ENCODE data around the gene PHETA1. TPM values are rescaled to one million over a fixed set of nuclear protein-coding genes. Genes with fewer than 3 reads are reported as not detected.

Gene PHETA1
- total and polyA plus RNA-seq, 2 donors (not counting 1 experiment from before 2014, with no cell fraction given), result 7.4 to 9.4 TPM

DNA sequence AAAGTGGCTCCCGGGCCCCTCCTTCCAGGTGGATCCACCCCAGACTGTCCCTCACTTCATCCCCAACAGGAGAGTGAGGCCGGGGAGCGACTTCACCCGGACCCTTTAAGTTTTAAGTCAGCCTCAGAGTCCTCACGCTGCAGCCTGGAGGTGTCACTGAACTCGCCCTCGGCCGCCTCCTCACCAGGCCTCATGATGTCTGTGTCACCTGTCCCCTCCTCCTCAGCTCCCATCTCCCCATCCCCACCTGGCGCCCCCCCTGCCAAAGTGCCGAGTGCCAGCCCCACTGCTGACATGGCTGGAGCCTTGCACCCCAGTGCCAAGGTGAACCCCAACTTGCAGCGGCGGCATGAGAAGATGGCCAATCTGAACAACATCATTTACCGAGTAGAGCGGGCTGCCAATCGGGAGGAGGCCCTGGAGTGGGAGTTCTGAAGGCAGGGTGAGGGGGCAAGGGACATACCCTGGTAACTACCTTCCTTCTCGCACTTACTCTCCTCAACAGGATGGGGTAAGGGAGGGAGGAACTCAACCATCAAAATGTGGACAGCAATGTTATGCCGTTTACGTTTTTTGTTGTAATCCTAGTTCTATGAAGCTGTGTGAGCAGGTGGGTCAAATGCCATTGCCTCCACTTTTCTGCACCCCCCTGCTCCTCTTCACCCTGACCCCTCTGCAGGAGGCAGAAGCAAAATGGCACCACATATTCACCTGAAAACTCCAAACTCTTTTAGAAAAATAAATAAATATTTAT lies 20.8 kb downstream of the PHETA1 start:
- no peaks in the 10 kb centered on the region for H3K79me2 ChIP-seq (ENCODE audit: control insufficient read depth, insufficient read depth, low read length)
- H3K9me3 Mint-ChIP-seq (ENCODE audit: insufficient read depth), result peaks cover 2% of the 10 kb centered on the region
- ChIA-PET POLR2A (no interaction called here), CTCF (interaction anchor here (0.6 to 0.9 kb wide), 2 partner anchors 49 to 225 kb away, joined by 3 to 4 read pairs; no protein-coding TSS in a partner anchor)
- H3K27ac ChIP-seq (ENCODE audit: low read length in 2 of 2), result no peak overlapping the region
- no peak overlapping the region for H3K4me3 ChIP-seq (ENCODE audit: control extremely low read depth in 1 of 5, extremely low read depth in 1 of 5, insufficient read depth in 1 of 5, low read depth in 2 of 5, low read length in 4 of 5)
- H3K27me3 Mint-ChIP-seq, result no peaks in the 10 kb centered on the region
- peaks cover 4% of the 10 kb centered on the region for H3K4me1 Mint-ChIP-seq
- no peak for ATAC-seq (ENCODE audit: low read depth)
- no peaks in the 10 kb centered on the region for H3K27me3 ChIP-seq (replicated peaks in 1 of 4; ENCODE audit: control extremely low read depth in 1 of 4, control insufficient read depth in 3 of 4, insufficient read depth in 4 of 4, low read length in 3 of 4)
- no peak overlapping the region for H2AFZ ChIP-seq (ENCODE audit: insufficient read depth, low read depth, low read length, poor library complexity, severe bottlenecking)
- TF ChIP-seq, protein P1, sequence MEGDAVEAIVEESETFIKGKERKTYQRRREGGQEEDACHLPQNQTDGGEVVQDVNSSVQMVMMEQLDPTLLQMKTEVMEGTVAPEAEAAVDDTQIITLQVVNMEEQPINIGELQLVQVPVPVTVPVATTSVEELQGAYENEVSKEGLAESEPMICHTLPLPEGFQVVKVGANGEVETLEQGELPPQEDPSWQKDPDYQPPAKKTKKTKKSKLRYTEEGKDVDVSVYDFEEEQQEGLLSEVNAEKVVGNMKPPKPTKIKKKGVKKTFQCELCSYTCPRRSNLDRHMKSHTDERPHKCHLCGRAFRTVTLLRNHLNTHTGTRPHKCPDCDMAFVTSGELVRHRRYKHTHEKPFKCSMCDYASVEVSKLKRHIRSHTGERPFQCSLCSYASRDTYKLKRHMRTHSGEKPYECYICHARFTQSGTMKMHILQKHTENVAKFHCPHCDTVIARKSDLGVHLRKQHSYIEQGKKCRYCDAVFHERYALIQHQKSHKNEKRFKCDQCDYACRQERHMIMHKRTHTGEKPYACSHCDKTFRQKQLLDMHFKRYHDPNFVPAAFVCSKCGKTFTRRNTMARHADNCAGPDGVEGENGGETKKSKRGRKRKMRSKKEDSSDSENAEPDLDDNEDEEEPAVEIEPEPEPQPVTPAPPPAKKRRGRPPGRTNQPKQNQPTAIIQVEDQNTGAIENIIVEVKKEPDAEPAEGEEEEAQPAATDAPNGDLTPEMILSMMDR (IDR thresholded peaks at IDR 0.05), result no peak
- no peak for TF ChIP-seq EZH2 (IDR thresholded peaks at IDR 0.05; ENCODE audit: borderline replicate concordance, insufficient read depth, low read depth, low read length, poor library complexity, severe bottlenecking)
- no peaks in the 10 kb centered on the region for H3K4me1 ChIP-seq (ENCODE audit: control insufficient read depth in 2 of 2, insufficient read depth in 2 of 2, low read length in 2 of 2)
- no peaks in the 10 kb centered on the region for H3K36me3 ChIP-seq (replicated peaks in 1 of 2; ENCODE audit: control extremely low read depth in 1 of 2, control insufficient read depth in 1 of 2, extremely low read depth in 1 of 2, insufficient read depth in 2 of 2, low read length in 1 of 2)
- DNase-seq, result no peak
- H3K27ac Mint-ChIP-seq, result no peak overlapping the region
- WGBS (ENCODE audit: insufficient coverage), result 96% methylated on average over 13 of the region's 18 CpGs
- H3K4me3 Mint-ChIP-seq, result no peak overlapping the region
- no peaks in the 10 kb centered on the region for H4K20me1 ChIP-seq (ENCODE audit: control insufficient read depth, insufficient read depth, low read length, poor library complexity, severe bottlenecking)
- H3K9me3 ChIP-seq (ENCODE audit: control extremely low read depth in 1 of 3, control insufficient read depth in 2 of 3, insufficient read depth in 1 of 3, low read length in 2 of 3), result peaks cover 0 to 22% (median 11%) of the 10 kb centered on the region in 3 donors
- intact Hi-C loops (cut with micrococcal nuclease), result no loop called here
- no peak overlapping the region for H3K9ac ChIP-seq (ENCODE audit: low read length)
- H3K4me2 ChIP-seq (replicated peaks; ENCODE audit: low read depth, low read length, poor library complexity, severe bottlenecking), result no peak overlapping the region

DNA sequence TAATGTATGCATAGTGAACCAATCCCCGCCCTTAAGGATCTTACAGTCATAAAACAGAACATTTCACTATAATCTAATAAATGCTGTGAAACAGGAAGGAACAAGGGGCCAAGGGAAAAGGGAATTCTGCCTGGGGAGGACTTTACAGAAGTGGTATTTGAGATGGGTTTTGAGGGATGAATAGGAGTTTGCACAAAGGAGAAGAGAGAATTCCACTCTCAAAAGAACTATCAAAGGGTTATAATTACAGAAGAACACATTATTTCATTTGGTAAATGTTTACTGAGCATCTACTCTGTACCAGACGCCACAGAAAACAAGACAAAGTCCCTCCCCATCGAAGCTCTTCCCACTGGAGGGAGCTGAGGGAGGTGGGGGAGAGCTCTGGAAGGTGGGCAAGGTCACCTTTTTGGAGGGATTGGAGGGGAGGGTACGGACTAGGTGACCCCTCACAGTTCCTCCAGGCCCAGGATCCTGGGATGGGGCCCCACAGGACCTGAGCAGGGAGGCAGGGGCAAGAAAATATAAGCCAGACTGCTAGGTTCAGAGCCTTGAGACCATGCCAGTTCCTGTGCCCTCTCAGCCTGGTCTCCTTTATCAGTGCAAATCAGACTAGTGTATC lies 24.5 kb downstream of the PHETA1 start:
- H3K9me3 Mint-ChIP-seq (ENCODE audit: insufficient read depth), result peaks cover 2% of the 10 kb centered on the region
- ATAC-seq (ENCODE audit: low read depth), result no peak

More for the DNA sequence above, 24.5 kb downstream of the PHETA1 start:
- Mint-ChIP-seq H3K4me3 (no peak overlapping the region), H3K27me3 (no peaks in the 10 kb centered on the region), H3K4me1 (peaks cover 11% of the 10 kb centered on the region), H3K27ac (no peak overlapping the region)
- H3K27ac ChIP-seq (ENCODE audit: low read length in 2 of 2), result no peak overlapping the region
- TF ChIP-seq, protein P1 (IDR thresholded peaks at IDR 0.05), result no peak
- no peak for TF ChIP-seq EZH2 (IDR thresholded peaks at IDR 0.05; ENCODE audit: borderline replicate concordance, insufficient read depth, low read depth, low read length, poor library complexity, severe bottlenecking)
- intact Hi-C loops (cut with micrococcal nuclease), result no loop called here
- no peak overlapping the region for H3K9ac ChIP-seq (ENCODE audit: low read length)
- H3K4me3 ChIP-seq (ENCODE audit: control extremely low read depth in 1 of 5, extremely low read depth in 1 of 5, insufficient read depth in 1 of 5, low read depth in 2 of 5, low read length in 4 of 5), result no peak overlapping the region
- no peaks in the 10 kb centered on the region for H4K20me1 ChIP-seq (ENCODE audit: control insufficient read depth, insufficient read depth, low read length, poor library complexity, severe bottlenecking)
- H3K36me3 ChIP-seq (replicated peaks in 1 of 2; ENCODE audit: control extremely low read depth in 1 of 2, control insufficient read depth in 1 of 2, extremely low read depth in 1 of 2, insufficient read depth in 2 of 2, low read length in 1 of 2), result no peaks in the 10 kb centered on the region
- CTCF ChIA-PET, result interaction anchor here (1.0 to 1.3 kb wide), 2 partner anchors 17 to 408 kb away, joined by 3 read pairs; no protein-coding TSS in a partner anchor
- H3K4me2 ChIP-seq (replicated peaks; ENCODE audit: low read depth, low read length, poor library complexity, severe bottlenecking), result no peak overlapping the region
- DNase-seq, result no peak
- no peak overlapping the region for H2AFZ ChIP-seq (ENCODE audit: insufficient read depth, low read depth, low read length, poor library complexity, severe bottlenecking)
- WGBS (ENCODE audit: insufficient coverage), result 83% methylated on average over 1 of the region's 4 CpGs
- H3K4me1 ChIP-seq (ENCODE audit: control insufficient read depth in 2 of 2, insufficient read depth in 2 of 2, low read length in 2 of 2), result peaks cover 0 to 4% of the 10 kb centered on the region in 2 donors
- no peaks in the 10 kb centered on the region for H3K27me3 ChIP-seq (replicated peaks in 1 of 4; ENCODE audit: control extremely low read depth in 1 of 4, control insufficient read depth in 3 of 4, insufficient read depth in 4 of 4, low read length in 3 of 4)
- peaks cover 0 to 27% (median 11%) of the 10 kb centered on the region in 3 donors for H3K9me3 ChIP-seq (ENCODE audit: control extremely low read depth in 1 of 3, control insufficient read depth in 2 of 3, insufficient read depth in 1 of 3, low read length in 2 of 3)
- POLR2A ChIA-PET, result interaction anchor here (0.5 kb wide), 1 partner anchor 432 kb away, joined by 3 read pairs; no protein-coding TSS in a partner anchor
- no peaks in the 10 kb centered on the region for H3K79me2 ChIP-seq (ENCODE audit: control insufficient read depth, insufficient read depth, low read length)
